Fibroblast of lung (primary cell): Measurements from ENCODE around the gene SGCA. TPM values are rescaled to one million over a fixed set of nuclear protein-coding genes. Genes with fewer than 3 reads are reported as not detected.

ENCODE experiments used
- DNase-seq, 2 donors: peaks; one replicate each; pipeline versions ENCODE4 v3.0.0 to v3.0.0-alpha.2; 2010; ENCODE audit warnings: low read depth in 2 of 2
- H2AFZ ChIP-seq: 2 replicates; pipeline ENCODE4 v1.5.1; 2012; ENCODE audit warnings: low read length, control low read depth, inconsistent platforms
- H3K27ac ChIP-seq: 2 replicates; pipeline ENCODE4 v1.5.1; 2011; ENCODE audit warnings: low read length, control low read depth; ENCODE audit not compliant: insufficient read depth
- H3K27me3 ChIP-seq: 2 replicates; pipeline ENCODE4 v1.5.1; 2011; ENCODE audit warnings: mild to moderate bottlenecking, low read length; ENCODE audit not compliant: control insufficient read depth, insufficient read depth
- H3K36me3 ChIP-seq: 2 replicates; pipeline ENCODE4 v1.5.1; 2011; ENCODE audit warnings: low read length; ENCODE audit not compliant: control insufficient read depth, insufficient read depth
- H3K4me1 ChIP-seq: 2 replicates; pipeline ENCODE4 v1.5.1; 2011; ENCODE audit warnings: low read length; ENCODE audit not compliant: control insufficient read depth, insufficient read depth; ENCODE audit errors: extremely low read depth
- H3K4me2 ChIP-seq: 2 replicates; pipeline ENCODE4 v1.5.1; 2011; ENCODE audit warnings: low read length, control low read depth; ENCODE audit not compliant: insufficient read depth; ENCODE audit errors: extremely low read depth
- H3K4me3 ChIP-seq, 4 experiments: fragments of 200-600 bp in 1 of 4; sonication (generic) in 1 of 4; replicated peaks in 1 of 4; 2 replicates each; pipeline ENCODE4 v1.5.1; 2011 to 2016; ENCODE audit warnings: low read length in 4 of 4, low read depth in 3 of 4, mild to moderate bottlenecking in 3 of 4, control low read depth in 2 of 4, inconsistent platforms in 1 of 4, mixed read lengths in 1 of 4; ENCODE audit not compliant: insufficient read depth in 1 of 4; ENCODE audit errors: control extremely low read depth in 1 of 4
- H3K79me2 ChIP-seq: 2 replicates; pipeline ENCODE4 v1.5.1; 2012; ENCODE audit warnings: mild to moderate bottlenecking, low read length, inconsistent platforms; ENCODE audit not compliant: control insufficient read depth, insufficient read depth
- H3K9ac ChIP-seq: 2 replicates; pipeline ENCODE4 v1.5.1; 2011; ENCODE audit warnings: mild to moderate bottlenecking, low read length, control low read depth; ENCODE audit not compliant: insufficient read depth
- H3K9me3 ChIP-seq: 2 replicates; pipeline ENCODE4 v1.5.1; 2012; ENCODE audit warnings: low read depth, low read length; ENCODE audit not compliant: control insufficient read depth, insufficient read depth
- H4K20me1 ChIP-seq: 2 replicates; pipeline ENCODE4 v1.5.1; 2011; ENCODE audit warnings: low read length; ENCODE audit not compliant: control insufficient read depth, insufficient read depth; ENCODE audit errors: extremely low read depth
- CTCF ChIP-seq, 2 donors: IDR thresholded peaks in 1 of 2; conservative IDR thresholded peaks in 1 of 2; 1 replicate in 1 of 2; 2 replicates in 1 of 2; pipeline ENCODE4 v1.5.1; 2011 to 2012; ENCODE audit warnings: low read length in 2 of 2, control low read depth in 1 of 2, inconsistent platforms in 1 of 2, low read depth in 1 of 2, mild to moderate bottlenecking in 1 of 2
- EZH2 ChIP-seq: IDR thresholded peaks from 2 replicates; pipeline ENCODE4 v1.5.1; 2012; ENCODE audit warnings: low read length, control low read depth, mild to moderate bottlenecking; ENCODE audit errors: missing control alignments
- polyA plus RNA-seq, 2 donors: library from polyadenylated mRNA; depleted of rRNA in 1 of 2; stranded (reverse) in 1 of 2; unstranded in 1 of 2; fragments of >200 nt; gene quantifications; 2 replicates each; pipeline ENCODE4 v1.2.1, GENCODE V29; 2011 to 2012; ENCODE audit warnings: missing spikeins in 1 of 2
- total RNA-seq: library from RNA; depleted of rRNA; stranded (reverse); fragments of >200 nt; gene quantifications from 2 replicates; pipeline ENCODE4 v1.2.1, GENCODE V29; 2014

SGCA gene
- total and polyA plus RNA-seq, 2 donors (not counting 1 experiment from before 2014, with no cell fraction given): 1.6 to 4.3 TPM

- peak overlapping the region; percentile 45 for H3K4me2 ChIP-seq
- no peaks in the 10 kb centered on the region for H3K9me3 ChIP-seq
- DNase-seq: peak; percentile 47 to 78
- no peaks in the 10 kb centered on the region for H3K27me3 ChIP-seq
- H4K20me1 ChIP-seq: no peaks in the 10 kb centered on the region
- no peak overlapping the region for H2AFZ ChIP-seq
- peaks cover 34% of the 10 kb centered on the region for H3K79me2 ChIP-seq
- peak overlapping the region; percentile 80 for H3K27ac ChIP-seq
- H3K4me3 ChIP-seq: peak overlapping the region in 1 of 4 experiments; percentile 90
- H3K36me3 ChIP-seq: peaks cover 6% of the 10 kb centered on the region
- peak overlapping the region; percentile 24 for H3K9ac ChIP-seq
- TF ChIP-seq EZH2 (no peak), CTCF (conservative IDR thresholded peaks at IDR 0.05 in 1 of 2, IDR thresholded peaks at IDR 0.05 in 1 of 2; ENCODE audit: low read depth in 1 of 2, low read length in 2 of 2) (no peak)
- H3K4me1 ChIP-seq: peaks cover 42% of the 10 kb centered on the region
These were observed 37.3 kb downstream of the SGCA start for GRCh38 chr17:50203086-50203485.

GRCh38 chr17:50203604-50204345 is 38.0 kb downstream of the SGCA start:
- no peak overlapping the region for H2AFZ ChIP-seq
- no peaks in the 10 kb centered on the region for H4K20me1 ChIP-seq
- no peak overlapping the region for H3K9ac ChIP-seq
- H3K4me1 ChIP-seq: peaks cover 45% of the 10 kb centered on the region
- peak; percentile 78 to 99 for DNase-seq
- no peaks in the 10 kb centered on the region for H3K27me3 ChIP-seq
- H3K4me2 ChIP-seq: peak overlapping the region; percentile 28
- H3K9me3 ChIP-seq: no peaks in the 10 kb centered on the region
- peak overlapping the region in 1 of 4 experiments; percentile 42 for H3K4me3 ChIP-seq
- peaks cover 5% of the 10 kb centered on the region for H3K36me3 ChIP-seq
- peaks cover 27% of the 10 kb centered on the region for H3K79me2 ChIP-seq
- peak overlapping the region; percentile 80 for H3K27ac ChIP-seq
- TF ChIP-seq CTCF (conservative IDR thresholded peaks at IDR 0.05 in 1 of 2, IDR thresholded peaks at IDR 0.05 in 1 of 2; ENCODE audit: low read depth in 1 of 2, low read length in 2 of 2): no peak

- Histone ChIP-seq H3K4me2 (peak overlapping the region; percentile 76), H3K79me2 (peaks cover 20% of the 10 kb centered on the region), H3K9ac (peak overlapping the region; percentile 14), H3K4me3 (peak overlapping the region in 1 of 4 experiments; percentile 31), H3K36me3 (peaks cover 3% of the 10 kb centered on the region), H3K4me1 (peaks cover 51% of the 10 kb centered on the region), H3K27me3 (no peaks in the 10 kb centered on the region), H4K20me1 (no peaks in the 10 kb centered on the region), H3K9me3 (no peaks in the 10 kb centered on the region), H3K27ac (peak overlapping the region; percentile 50), H2AFZ (no peak overlapping the region)
- TF ChIP-seq EZH2 (no peak), CTCF (conservative IDR thresholded peaks at IDR 0.05 in 1 of 2, IDR thresholded peaks at IDR 0.05 in 1 of 2; ENCODE audit: low read depth in 1 of 2, low read length in 2 of 2) (no peak)
- no peak for DNase-seq
These were observed 38.6 kb downstream of the SGCA start for GRCh38 chr17:50204431-50204830.
